A549 (cell line): ENCODE measurements around the gene SLC22A16.

Experiments
- CHD2 ChIP-seq: fragments of 150-350 bp; IDR thresholded peaks from 2 replicates; pipeline ENCODE4 v1.6.1; 2014; ENCODE audit warnings: low read length; ENCODE audit not compliant: partially characterized antibody
- FOSL2 ChIP-seq, 2 experiments: fragments of 450-650 bp in 1 of 2; fragments of >200 bp in 1 of 2; sonication (Bioruptor Twin) in 1 of 2; formaldehyde crosslinking; IDR thresholded peaks; 2 replicates each; pipeline versions ENCODE4 v1.5.0 to v1.6.1; 2016 to 2020; ENCODE audit warnings: mild to moderate bottlenecking in 1 of 2, moderate library complexity in 1 of 2
- TF ChIP-seq, protein P1 (sequence below): fragments of 200-600 bp; sonication (generic); IDR thresholded peaks from 2 replicates; pipeline ENCODE4 v1.6.1; 2016; ENCODE audit warnings: antibody characterized with exemption, mild to moderate bottlenecking, moderate library complexity

- TF ChIP-seq FOSL2 (IDR thresholded peaks at IDR 0.05), result no peak
- no peak for TF ChIP-seq FOSL2 (CRISPR knock-in tag; IDR thresholded peaks at IDR 0.05)
- TF ChIP-seq, protein P1, sequence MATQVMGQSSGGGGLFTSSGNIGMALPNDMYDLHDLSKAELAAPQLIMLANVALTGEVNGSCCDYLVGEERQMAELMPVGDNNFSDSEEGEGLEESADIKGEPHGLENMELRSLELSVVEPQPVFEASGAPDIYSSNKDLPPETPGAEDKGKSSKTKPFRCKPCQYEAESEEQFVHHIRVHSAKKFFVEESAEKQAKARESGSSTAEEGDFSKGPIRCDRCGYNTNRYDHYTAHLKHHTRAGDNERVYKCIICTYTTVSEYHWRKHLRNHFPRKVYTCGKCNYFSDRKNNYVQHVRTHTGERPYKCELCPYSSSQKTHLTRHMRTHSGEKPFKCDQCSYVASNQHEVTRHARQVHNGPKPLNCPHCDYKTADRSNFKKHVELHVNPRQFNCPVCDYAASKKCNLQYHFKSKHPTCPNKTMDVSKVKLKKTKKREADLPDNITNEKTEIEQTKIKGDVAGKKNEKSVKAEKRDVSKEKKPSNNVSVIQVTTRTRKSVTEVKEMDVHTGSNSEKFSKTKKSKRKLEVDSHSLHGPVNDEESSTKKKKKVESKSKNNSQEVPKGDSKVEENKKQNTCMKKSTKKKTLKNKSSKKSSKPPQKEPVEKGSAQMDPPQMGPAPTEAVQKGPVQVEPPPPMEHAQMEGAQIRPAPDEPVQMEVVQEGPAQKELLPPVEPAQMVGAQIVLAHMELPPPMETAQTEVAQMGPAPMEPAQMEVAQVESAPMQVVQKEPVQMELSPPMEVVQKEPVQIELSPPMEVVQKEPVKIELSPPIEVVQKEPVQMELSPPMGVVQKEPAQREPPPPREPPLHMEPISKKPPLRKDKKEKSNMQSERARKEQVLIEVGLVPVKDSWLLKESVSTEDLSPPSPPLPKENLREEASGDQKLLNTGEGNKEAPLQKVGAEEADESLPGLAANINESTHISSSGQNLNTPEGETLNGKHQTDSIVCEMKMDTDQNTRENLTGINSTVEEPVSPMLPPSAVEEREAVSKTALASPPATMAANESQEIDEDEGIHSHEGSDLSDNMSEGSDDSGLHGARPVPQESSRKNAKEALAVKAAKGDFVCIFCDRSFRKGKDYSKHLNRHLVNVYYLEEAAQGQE, result no peak
- no peak for TF ChIP-seq CHD2
These were observed 7.7 kb downstream of the SLC22A16 start for GRCh38 chr6:110468731-110469130.
